GM18907 (cell line): Measurements from ENCODE around the gene KCNC4.

ENCODE experiments used
- ATAC-seq: cut with Tn5 transposase; IDR thresholded peaks from one replicate; pipeline ENCODE4 v1.9.1; 2021; ENCODE audit warnings: mild to moderate bottlenecking, moderate library complexity; ENCODE audit not compliant: unreplicated experiment

KCNC4 gene

DNA sequence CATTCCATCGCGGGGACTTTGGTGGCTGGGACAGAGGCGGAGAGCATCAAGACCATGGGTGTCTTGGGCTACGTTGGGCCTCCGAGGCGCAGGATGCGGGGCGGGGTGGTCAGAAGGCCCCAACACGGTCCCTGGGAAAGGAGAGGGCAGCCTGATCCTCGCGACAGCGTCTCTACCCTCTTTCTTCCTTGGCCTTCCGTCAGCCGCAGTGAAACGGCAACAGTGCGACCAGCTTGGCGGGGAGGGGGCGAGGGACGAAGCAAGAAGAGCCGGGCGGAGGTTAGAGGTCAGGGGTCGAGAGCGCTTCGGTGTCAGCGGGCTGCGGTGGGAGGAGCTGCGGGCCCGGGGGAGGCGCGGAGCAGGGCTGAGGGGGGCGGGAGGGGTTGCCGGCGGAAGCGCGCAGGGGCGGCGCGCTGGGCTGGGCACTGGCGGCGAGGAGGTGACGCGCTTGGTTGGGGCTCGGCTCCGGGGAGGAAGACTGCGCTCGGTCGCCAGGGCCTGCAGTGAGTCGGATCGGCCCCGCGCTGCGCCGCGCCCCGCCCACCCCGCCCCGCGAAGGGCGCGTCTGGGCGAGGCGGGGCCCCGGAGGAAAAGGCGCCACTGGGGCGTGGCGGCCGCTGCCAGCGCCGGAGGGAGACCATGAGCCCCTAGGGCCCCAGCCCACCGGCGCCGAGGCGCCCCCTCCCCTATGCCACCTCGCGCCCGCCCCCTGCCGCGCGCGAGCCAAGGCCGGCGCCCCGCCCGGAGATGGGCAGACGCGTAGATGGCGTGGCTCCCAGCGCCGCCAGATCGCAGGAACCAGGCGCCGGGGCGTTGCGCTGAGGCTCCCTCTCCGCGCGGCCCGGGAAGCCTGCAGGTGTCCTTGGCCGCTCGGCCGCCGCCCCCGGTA is at the start of gene KCNC4:
Gene KCNC4, plus strand, starts transcription at position 600 of the 889 bp plus-strand sequence. CDS start 1,186 bp downstream, outside the sequence.
- peak; percentile 88 for ATAC-seq

DNA sequence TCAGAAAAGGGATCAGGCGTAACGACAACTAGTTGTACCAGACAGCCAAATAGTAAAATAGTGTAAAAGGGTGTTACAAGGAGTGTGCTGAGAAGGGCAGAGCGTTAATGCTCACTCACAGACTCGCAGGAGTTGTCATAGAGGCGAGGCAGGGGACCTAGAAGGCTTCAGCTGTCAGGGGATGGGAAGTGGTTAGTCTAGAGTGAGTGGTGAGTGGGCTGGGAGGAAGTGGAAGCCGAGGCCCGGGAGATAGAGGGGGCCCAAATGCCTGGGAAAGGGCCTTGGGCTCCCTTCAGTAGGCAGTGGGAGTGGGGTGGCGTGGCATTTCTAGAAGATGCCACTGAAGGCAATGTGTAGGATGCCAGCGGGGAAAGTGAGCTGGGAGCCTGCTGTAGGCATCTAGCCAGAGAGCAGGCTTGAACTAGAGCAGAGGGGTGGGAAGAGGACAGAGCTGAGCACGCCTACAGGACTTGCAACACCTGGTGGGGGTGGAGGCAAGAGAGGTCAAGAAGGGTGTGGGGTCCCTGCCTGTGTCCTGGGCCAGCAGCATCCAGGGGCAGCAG is 49.5 kb upstream of the KCNC4 start:
- ATAC-seq, result no peak

DNA sequence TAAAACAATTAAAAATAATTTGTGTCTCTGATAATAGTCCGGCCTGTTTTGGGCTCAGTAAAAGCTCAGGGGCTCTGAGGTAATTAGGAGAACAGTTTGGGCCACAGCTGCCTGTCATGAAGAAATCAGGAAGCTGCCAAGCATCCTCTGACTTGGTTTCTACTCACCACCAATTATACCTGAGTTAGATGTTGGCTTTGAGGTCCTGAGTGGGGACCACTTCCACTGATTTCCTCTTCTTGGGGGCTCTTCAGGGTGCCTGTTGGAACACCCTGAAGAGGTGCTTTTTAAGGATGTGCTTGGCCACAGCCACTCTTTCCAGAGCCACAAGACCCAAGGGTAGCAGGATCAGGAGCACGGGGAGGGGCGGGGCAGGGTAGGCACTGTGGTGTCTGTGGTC is 48.9 kb upstream of the KCNC4 start:
- no peak for ATAC-seq

DNA sequence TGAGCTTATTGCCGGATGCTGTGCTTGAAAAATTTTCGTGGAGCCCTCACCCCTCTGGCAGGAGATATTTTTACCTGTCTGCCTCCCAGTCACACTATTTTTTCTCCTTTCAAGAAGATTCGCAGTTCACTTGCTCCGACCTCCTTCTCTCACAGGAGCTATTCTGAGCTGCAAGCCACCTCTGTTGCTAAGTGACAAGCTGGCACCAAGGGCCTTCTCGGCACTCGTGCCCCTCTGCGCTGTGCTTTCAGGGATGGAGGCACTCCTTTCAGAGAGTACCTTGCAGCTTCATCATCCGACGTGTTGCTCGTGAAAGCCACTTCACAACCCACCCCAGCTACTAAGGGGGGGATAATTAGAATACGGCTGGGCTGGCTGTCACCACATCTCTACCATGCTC is 48.3 kb upstream of the KCNC4 start:
- no peak for ATAC-seq

DNA sequence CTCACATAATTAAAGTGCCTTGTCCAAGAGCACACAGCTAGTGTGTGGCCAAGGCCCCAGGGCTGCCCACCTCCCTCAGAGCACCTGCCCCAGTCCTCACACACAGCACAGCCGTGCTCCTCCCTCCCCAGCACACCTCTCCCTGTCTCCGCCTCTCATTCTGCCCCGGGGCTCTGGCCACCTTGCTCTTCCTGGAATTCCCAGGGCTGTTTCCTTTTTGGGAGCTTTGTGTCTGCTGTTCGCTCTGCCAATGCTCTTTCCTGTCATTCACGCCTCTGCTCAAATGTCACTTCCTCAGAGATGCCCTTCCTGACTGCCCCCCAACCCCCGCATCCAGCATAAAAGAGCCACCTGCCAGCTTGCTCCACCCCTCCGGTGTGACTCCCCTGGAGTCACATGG is 46.5 kb upstream of the KCNC4 start:
- ATAC-seq, result no peak

DNA sequence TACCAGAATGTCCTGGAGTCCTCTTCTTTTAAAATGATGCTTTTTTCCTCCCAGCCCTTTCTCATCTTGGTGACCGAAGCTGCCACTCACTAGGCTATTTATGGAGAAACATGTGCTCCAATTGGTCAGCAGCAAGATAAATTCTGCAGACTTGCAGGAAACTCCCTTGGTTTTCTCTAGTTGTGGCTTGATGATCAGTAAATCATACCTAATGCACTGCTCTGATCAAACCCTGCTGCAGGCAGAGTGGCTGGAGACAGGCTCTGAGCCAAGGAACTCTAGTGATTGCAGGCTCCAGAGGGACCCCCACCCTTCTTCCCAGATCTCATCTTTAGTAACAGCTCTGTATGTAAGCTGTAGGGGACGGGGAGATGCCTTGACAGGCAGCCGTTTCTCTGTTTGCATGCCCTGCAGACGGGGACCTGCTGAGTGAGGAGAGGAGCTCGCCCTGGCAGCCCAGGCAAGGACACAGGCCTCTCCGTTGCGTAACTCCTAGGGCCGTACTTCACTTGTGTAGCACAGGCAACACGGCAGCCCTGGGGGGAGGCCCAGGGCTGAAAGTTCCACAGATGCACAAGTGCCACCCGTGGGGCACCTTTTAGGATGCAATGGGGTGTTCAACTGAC is 45.3 kb upstream of the KCNC4 start:
- no peak for ATAC-seq

DNA sequence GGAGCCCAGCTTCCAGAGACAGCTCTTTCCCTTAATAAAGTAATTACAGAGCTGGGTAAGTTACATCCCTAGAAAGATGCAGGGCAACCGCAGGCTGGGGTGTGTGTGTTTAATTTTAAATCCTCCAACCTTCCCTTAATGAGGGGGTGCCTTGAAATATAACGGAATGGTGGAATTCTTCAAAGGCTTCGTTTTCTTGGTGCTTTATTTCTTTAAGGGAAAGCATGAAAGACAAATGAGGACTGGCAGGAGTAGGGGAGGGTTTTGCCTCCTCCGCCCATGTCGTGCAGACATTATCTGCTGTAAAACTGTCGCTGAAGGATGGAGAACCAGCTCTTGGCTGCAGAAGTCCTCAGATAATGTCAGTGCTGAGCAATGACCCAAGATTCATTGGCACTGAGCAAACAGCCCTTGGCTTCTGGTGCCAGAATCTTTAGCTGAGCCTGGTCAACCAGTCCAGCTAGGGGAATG is 44.3 kb upstream of the KCNC4 start:
- no peak for ATAC-seq

DNA sequence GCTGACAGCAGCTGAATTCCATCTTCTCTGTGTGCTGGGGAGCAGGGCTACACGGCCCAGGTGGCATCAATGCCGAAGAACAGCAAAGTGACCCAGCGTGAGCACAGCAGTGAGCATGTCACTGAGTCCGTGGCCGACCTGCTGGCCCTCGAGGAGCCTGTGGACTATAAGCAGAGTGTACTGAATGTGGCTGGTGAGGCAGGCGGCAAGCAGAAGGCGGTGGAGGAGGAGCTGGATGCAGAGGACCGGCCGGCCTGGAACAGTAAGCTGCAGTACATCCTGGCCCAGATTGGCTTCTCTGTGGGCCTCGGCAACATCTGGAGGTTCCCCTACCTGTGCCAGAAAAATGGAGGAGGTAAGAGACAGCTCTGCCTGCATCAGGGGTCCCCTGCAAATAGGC is 43.3 kb upstream of the KCNC4 start:
- ATAC-seq, result no peak

DNA sequence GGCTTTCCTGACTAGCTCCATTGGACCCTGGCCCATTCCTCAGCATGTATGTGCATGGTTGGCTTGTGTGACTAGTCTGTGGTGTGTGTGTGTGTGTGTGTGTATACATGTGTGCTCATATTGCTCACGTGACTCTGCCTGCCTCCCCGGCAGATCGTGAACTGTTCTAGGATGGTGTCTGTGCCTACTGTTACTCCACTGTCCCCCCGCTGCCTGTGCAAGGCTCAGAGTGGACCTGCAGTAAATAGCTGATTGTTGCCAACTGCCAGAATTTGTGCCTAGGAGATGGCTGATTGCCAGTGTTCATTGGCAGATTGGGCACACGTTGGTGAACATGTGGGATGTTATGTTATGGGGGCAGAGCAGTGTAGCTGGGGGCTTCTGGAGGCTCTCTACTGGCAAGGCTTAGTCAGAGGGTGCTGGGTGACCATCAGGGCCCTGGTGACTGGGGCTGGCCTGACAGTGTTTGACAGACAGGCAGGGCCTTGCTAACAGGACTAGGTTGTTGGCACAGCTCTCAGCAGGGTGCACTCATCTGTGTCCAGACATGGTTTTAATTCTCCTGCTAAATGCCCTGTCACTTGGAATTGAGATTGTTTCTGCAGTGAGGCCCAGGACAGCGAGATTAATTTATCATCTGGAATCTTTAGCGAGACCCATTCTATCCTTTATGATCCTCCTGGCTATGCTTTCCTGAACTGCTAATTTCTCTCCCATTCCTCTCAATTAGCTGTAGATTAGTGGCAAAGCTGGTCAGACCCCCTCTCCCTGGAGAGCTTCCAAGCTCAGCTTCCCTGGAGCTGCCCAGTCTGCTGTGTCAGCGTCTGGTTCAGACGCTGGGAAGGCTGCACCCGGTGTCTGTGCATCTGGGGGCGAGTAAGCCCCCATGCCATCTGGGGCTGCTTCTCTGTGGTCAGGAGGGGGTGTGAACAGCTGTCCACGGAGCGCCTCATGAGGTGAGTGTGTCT is 39.1 kb upstream of the KCNC4 start:
- ATAC-seq, result no peak

DNA sequence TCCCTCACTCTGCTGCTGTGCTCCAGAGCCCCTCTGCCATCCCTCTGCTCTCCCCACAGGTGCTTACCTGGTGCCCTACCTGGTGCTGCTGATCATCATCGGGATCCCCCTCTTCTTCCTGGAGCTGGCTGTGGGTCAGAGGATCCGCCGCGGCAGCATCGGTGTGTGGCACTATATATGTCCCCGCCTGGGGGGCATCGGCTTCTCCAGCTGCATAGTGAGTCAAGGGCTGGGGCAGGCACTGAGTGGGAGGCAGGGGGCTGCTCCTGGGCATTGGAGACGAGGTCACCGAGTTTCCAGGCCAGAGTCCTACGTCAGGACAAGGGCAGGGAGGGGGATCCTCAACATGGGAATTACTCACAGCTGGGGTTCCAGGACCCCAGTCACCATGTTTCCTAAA is 38.1 kb upstream of the KCNC4 start:
- no peak for ATAC-seq

DNA sequence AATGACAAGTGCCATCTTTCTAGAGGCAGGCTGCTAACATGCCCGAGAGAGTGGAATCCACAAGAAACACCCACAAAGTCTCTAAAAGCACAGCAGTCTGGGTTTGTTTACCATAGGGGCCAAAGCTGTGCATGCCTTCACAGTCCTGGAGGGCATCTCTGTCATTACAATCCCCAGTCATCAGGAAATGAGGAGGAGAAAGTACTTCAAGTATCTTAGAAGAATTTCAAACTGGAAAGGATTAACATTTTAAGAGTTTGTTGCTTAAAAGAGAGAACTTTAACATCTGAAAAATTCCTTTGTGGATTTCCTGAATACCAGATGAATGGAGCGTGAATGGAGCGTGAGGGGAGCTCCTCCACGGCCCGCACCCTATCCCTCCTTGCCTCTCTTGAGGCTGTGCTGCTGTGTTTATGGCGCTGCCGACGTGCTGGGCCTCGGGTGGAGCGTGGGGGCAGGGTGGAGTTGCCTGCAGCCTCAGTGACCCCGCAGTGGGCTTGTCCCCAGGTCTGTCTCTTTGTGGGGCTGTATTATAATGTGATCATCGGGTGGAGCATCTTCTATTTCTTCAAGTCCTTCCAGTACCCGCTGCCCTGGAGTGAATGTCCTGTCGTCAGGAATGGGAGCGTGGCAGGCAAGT is 36.5 kb upstream of the KCNC4 start:
- no peak for ATAC-seq

DNA sequence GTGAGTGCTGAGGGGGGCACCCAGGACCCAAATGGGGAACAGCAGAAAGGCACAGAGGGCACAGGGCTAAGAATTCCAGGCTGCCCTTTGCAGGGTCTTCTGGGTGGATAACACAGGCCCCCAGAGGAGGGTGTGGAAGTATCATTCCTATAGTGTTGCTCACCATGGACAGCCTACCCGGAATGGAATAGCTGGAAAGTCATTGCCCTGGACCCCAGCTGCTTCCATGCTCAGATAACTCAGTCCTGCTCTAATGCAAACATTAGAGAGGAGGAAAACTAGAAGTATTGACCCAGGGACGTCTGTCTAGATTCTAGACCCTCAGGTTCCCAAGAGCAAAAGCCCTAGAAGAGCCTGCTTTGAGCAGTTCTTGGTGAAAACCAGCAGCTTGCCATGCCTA is 35.2 kb upstream of the KCNC4 start:
- no peak for ATAC-seq

DNA sequence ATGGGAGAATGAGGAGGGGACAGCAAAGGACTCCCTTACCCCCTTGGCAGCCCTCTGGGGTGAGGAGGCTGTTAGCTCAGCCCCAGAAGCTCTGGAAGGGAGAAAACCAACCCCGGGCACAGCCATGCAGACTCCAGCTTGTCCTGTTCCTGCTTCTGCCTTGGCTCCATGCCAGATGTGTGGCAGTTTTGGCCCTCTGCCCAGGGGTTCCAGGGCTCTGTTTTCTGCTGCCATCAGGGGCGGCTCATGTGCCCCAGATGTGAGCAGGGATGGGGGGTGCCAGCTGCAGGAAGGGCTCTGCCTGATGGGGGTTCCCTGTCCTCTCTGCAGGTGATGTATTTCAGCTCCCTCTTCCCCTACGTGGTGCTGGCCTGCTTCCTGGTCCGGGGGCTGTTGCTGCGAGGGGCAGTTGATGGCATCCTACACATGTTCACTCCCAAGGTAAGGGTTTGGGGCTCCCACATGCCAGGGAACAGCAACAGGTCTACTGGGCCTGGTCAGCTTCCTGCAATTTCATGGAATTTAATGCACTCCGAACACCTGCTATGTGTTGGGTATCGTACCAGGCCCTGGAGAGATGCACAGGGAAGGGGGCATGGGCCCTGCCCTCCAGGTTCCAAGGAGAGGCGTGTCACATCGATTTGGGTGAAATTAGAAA is 33.7 kb upstream of the KCNC4 start:
- ATAC-seq, result no peak

DNA sequence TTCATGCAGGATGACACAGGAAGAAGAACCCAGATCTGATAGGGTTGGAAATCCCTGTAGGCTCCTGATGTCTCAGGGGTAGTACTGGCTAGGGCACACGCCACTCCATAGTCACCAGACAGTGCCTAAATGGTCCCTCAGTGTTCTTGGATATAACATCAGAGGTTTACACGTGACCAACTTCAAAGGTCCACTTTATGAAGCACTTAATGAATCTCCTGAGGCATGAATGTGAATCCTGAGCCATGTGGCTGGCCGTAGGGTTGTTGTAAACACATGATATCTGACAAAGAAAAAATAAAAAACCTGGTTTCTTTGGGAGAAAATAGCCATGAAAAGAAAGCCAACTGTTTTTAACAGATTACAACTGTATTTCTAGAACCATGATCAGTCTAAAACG is 32.3 kb upstream of the KCNC4 start:
- ATAC-seq, result no peak

DNA sequence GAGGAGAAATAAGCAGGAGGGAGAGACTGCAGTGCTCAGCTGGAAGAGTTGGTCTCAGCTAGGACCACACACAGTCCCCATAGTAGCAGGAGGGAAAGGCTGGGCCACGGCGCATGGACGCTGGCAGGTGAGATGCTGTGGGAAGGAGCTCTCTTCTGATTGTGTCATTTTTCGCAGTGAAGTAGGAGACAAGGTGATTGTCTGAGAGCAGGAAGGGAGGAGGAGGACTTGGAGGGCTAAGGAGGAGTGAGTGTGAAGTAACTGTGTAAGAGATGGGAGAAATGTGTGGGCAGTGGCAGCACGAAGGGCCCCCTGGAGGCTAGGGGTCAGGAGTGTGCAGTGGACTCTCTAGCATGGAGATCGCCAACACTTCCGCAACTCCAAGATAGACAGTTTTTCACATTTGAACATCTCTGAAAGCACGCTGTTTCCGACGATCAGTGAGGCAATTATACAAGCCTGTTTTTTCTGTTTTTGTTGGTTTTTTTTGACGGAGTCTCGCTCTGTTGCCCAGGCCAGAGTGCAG is 26.4 kb upstream of the KCNC4 start:
- ATAC-seq, result no peak

DNA sequence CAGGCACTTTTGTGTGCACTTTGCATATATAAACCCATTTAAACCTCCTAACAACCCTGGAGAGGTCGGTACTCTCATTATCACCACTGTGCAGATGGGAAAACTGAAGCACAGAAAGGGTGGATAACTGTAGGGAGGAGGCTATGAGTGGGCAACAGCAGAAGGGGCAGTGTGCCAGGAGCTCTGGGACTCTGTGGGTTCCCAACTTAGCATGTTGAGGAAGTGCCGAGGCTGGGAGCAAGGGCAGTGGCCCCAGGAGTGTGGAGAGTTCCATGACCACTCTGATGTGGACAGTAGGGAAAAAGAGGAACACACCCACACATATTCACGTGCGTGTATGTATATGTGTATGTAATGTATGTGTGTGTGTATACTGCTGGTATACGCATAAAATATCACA is 25.7 kb upstream of the KCNC4 start:
- ATAC-seq, result no peak

DNA sequence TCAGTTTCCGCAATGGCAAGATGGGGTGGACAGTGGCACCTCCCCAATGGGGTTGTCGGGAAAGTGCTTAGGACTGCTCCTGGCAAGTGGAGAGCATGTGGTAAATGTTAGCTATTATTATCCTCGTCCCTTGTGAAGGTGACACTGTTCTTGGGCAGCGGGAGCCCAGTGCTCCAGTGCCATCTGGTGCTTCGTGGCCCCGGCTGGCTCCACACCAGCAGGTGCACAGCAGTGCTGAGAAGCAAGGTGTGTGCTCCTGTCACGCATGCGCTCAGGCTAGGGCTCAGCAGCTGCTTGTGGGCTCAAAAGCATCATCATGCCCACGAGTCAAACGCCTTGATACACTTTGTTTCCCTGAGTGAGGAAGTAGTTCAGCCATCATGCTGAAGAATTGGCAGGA is 24.9 kb upstream of the KCNC4 start:
- no peak for ATAC-seq

DNA sequence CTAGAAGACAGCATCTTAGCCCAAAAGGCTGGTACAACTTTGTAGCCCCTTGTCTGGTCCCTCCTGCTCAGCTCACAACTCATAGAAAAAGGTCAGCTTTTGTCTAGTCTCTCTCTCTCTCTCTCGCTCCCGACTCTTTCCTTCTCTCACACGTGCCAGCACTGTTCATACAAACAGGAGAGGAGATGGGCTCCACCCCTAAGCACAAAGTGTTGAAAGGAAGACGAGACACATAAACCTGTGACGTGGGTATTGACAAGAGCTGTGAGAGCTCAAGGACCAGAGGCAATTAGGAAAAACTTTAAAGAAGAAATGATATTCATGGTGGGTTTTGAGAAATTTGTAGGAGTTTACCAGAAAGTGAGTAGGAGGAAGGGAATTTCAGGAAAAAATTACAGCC is 23.6 kb upstream of the KCNC4 start:
- no peak for ATAC-seq

DNA sequence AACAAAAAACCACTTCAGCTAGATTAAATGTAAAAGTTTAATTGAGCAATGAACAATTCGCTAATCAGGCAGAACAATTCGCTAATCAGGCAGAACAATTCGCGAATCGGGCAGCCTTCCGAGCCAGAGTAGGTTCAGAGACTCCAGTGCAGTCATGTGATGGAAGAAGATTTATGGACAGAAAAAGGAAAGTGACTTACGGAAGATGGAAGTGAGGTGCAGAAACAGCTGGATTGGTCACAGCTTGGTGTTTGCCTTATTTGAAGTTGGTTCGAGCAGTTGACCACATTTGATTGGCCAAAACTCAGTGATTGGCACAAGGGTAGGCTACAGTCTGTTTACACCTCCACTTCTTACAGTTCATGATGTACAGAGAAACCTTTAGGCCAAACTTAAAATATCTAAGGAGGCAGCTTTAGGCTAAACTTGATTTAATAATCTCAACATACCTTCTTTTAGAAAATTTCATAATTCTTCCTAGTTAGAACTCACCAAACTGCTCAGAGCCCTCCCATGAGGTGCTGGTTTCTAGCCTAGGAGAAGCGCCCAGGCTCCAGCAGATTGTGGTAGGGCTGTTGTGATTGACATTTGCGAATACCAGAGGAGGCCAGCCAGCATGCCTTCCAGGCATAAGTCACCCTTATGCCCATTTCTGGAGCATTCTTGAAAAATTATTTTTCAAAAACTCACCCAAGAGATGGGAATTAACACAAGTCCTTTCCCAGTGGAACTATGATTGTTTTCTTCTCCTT is 22.8 kb upstream of the KCNC4 start:
- ATAC-seq, result no peak
